Left renal pelvis (tissue), 4 donors: ENCODE measurements around the gene ARHGEF33. TPM values are rescaled to one million over a fixed set of nuclear protein-coding genes. Genes with fewer than 3 reads are reported as not detected.

Experiments
- DNase-seq, 4 donors: peaks; one replicate each; pipeline ENCODE4 v3.0.0-alpha.2; 2013; ENCODE audit warnings: low read depth in 4 of 4, low spot score in 3 of 4
- polyA plus RNA-seq, 4 donors: library from polyadenylated mRNA; unstranded; fragments of 120-200 nt; gene quantifications; one replicate each; pipeline ENCODE4 v1.2.1, GENCODE V29; 2013; ENCODE audit not compliant: insufficient read length in 4 of 4

ARHGEF33 gene
- polyA plus RNA-seq, 4 donors: 1.9 to 3.8 (median 2.4) TPM

- DNase-seq: no peak
These were observed 118.3 kb downstream of the ARHGEF33 start for GRCh38 chr2:39007875-39008504.

- no peak for DNase-seq
These were observed 119.0 kb downstream of the ARHGEF33 start for GRCh38 chr2:39008665-39009064.

- no peak for DNase-seq
These were observed 124.2 kb downstream of the ARHGEF33 start for GRCh38 chr2:39013871-39014270.

GRCh38 chr2:39015424-39015823, 125.7 kb downstream of the ARHGEF33 start:
- DNase-seq: no peak

GRCh38 chr2:39017334-39017733, 127.7 kb downstream of the ARHGEF33 start:
- DNase-seq: no peak

GRCh38 chr2:39018638-39019037, 129.0 kb downstream of the ARHGEF33 start:
- no peak for DNase-seq

GRCh38 chr2:39020383-39020782, 130.7 kb downstream of the ARHGEF33 start:
- DNase-seq: no peak

- DNase-seq: no peak
These were observed 133.1 kb downstream of the ARHGEF33 start for GRCh38 chr2:39022642-39023235.

- no peak for DNase-seq
These were observed 134.0 kb downstream of the ARHGEF33 start for GRCh38 chr2:39023649-39024048.

- no peak for DNase-seq
These were observed 135.2 kb downstream of the ARHGEF33 start for GRCh38 chr2:39024833-39025232.

Other genes with a start within 250 kb of the ARHGEF33 start
- gene GALM, start 223.8 kb upstream of the ARHGEF33 start, polyA plus RNA-seq: 10 to 100 TPM; 21.1 to 62.7 (median 54.6) TPM
- gene SRSF7, start 138.5 kb upstream of the ARHGEF33 start, polyA plus RNA-seq: 100 to 1,000 TPM; 235 to 287 (median 243) TPM
- gene GEMIN6, start 111.7 kb upstream of the ARHGEF33 start, polyA plus RNA-seq: 10 to 100 TPM; 18.9 to 22.5 (median 20.5) TPM
- 10 to 100 TPM; 28.0 to 38.4 (median 34.9) TPM for gene DHX57, start 13.9 kb upstream of the ARHGEF33 start, polyA plus RNA-seq
- 10 to 100 TPM; 23.3 to 61.7 (median 52.1) TPM for gene MORN2, start 13.9 kb upstream of the ARHGEF33 start, polyA plus RNA-seq
- gene SOS1, start 231.2 kb downstream of the ARHGEF33 start, polyA plus RNA-seq: 10 to 100 TPM; 55.4 to 57.6 (median 56.9) TPM